ENCODE measurements around the gene SLC18A2. TPM values are rescaled to one million over a fixed set of nuclear protein-coding genes. Genes with fewer than 3 reads are reported as not detected.

Gene SLC18A2
- polyA plus RNA-seq, 1 experiment, result not detected

- no peaks in the 10 kb centered on the region for H3K36me3 ChIP-seq (ENCODE audit: control insufficient read depth, insufficient read depth, low read length)
These were observed 28.7 kb upstream of the SLC18A2 start for GRCh38 chr10:117212176-117212575.

GRCh38 chr10:117214401-117214800 is 26.5 kb upstream of the SLC18A2 start:
- no peaks in the 10 kb centered on the region for H3K36me3 ChIP-seq (ENCODE audit: control insufficient read depth, insufficient read depth, low read length)
- DNase-seq (ENCODE audit: low read depth), result no peak
- H3K4me3 ChIP-seq (ENCODE audit: low read depth, low read length), result no peak overlapping the region
- POLR2A ChIA-PET, result no interaction called here
- CTCF ChIA-PET, result interaction anchor here (0.7 to 1.1 kb wide), 2 partner anchors 106 to 264 kb away, joined by 3 read pairs; no protein-coding TSS in a partner anchor
- no peak for TF ChIP-seq CTCF (IDR thresholded peaks at IDR 0.05; ENCODE audit: insufficient read depth, low read depth, low read length)
- peaks cover 6% of the 10 kb centered on the region for H3K27me3 ChIP-seq (ENCODE audit: control insufficient read depth, insufficient read depth, low read length)

More at GRCh38 chr10:117212176-117212575, 28.7 kb upstream of the SLC18A2 start:
- DNase-seq (ENCODE audit: low read depth), result no peak
- ChIA-PET POLR2A (no interaction called here), CTCF (interaction anchor here (1.2 kb wide), 1 partner anchor 108 kb away, joined by 3 read pairs; no protein-coding TSS in a partner anchor)
- no peak for TF ChIP-seq CTCF (IDR thresholded peaks at IDR 0.05; ENCODE audit: insufficient read depth, low read depth, low read length)
- Histone ChIP-seq H3K27me3 (ENCODE audit: control insufficient read depth, insufficient read depth, low read length) (peaks cover 5% of the 10 kb centered on the region), H3K4me3 (ENCODE audit: low read depth, low read length) (no peak overlapping the region)

- DNase-seq (ENCODE audit: low read depth), result no peak
- TF ChIP-seq CTCF (IDR thresholded peaks at IDR 0.05; ENCODE audit: insufficient read depth, low read depth, low read length), result no peak
- ChIA-PET CTCF (interaction anchor here (0.7 to 3.7 kb wide), 5 partner anchors 11 to 1027 kb away, joined by 3 to 36 read pairs (median 3); no protein-coding TSS in a partner anchor), POLR2A (no interaction called here)
- Histone ChIP-seq H3K36me3 (ENCODE audit: control insufficient read depth, insufficient read depth, low read length) (no peaks in the 10 kb centered on the region), H3K4me3 (ENCODE audit: low read depth, low read length) (no peak overlapping the region), H3K27me3 (ENCODE audit: control insufficient read depth, insufficient read depth, low read length) (peaks cover 6% of the 10 kb centered on the region)
These were observed 25.8 kb upstream of the SLC18A2 start for GRCh38 chr10:117215079-117215478.

- no peak for TF ChIP-seq CTCF (IDR thresholded peaks at IDR 0.05; ENCODE audit: insufficient read depth, low read depth, low read length)
- Histone ChIP-seq H3K27me3 (ENCODE audit: control insufficient read depth, insufficient read depth, low read length) (peaks cover 6% of the 10 kb centered on the region), H3K4me3 (ENCODE audit: low read depth, low read length) (peak overlapping the region; percentile 55), H3K36me3 (ENCODE audit: control insufficient read depth, insufficient read depth, low read length) (no peaks in the 10 kb centered on the region)
- no peak for DNase-seq (ENCODE audit: low read depth)
- POLR2A ChIA-PET, result interaction anchor here (0.6 kb wide), 1 partner anchor 103 kb away, joined by 6 read pairs; no protein-coding TSS in a partner anchor
- CTCF ChIA-PET, result interaction anchor here (0.6 to 6.2 kb wide), 47 partner anchors 8 to 1243 kb away, joined by 3 to 124 read pairs (median 7); partner anchors contain the start of gene SLC18A2
These were observed 24.9 kb upstream of the SLC18A2 start for GRCh38 chr10:117216028-117216427.

- Histone ChIP-seq H3K27me3 (ENCODE audit: control insufficient read depth, insufficient read depth, low read length) (peaks cover 6% of the 10 kb centered on the region), H3K4me3 (ENCODE audit: low read depth, low read length) (peak overlapping the region; percentile 55), H3K36me3 (ENCODE audit: control insufficient read depth, insufficient read depth, low read length) (no peaks in the 10 kb centered on the region)
- CTCF ChIA-PET, result interaction anchor here (0.5 to 6.2 kb wide), 60 partner anchors 9 to 1271 kb away, joined by 3 to 124 read pairs (median 5); partner anchors contain the start of gene SLC18A2
- POLR2A ChIA-PET, result interaction anchor here (0.6 kb wide), 1 partner anchor 102 kb away, joined by 6 read pairs; no protein-coding TSS in a partner anchor
- no peak for DNase-seq (ENCODE audit: low read depth)
- peak; percentile 100 for TF ChIP-seq CTCF (IDR thresholded peaks at IDR 0.05; ENCODE audit: insufficient read depth, low read depth, low read length)
These were observed 24.2 kb upstream of the SLC18A2 start for GRCh38 chr10:117216611-117217195.
